B cell (primary cell): ENCODE results near the gene C12orf57. TPM values are rescaled to one million over a fixed set of nuclear protein-coding genes. Genes with fewer than 3 reads are reported as not detected.

ENCODE experiments used
- ATAC-seq: fragments of 200-7000 bp; cut with Tn5 transposase; one replicate; pipeline ENCODE4 v1.10.0; 2021; ENCODE audit warnings: low read depth, mild to moderate bottlenecking, moderate number of reproducible peaks, moderate library complexity
- CTCF ChIA-PET: fragments of 350-600 bp; sonication (Branson Sonifier 250); formaldehyde crosslinking; loops from one replicate; lab custom pipeline; 2021; ENCODE audit warnings: antibody characterized with exemption, inconsistent platforms; lab: Charles Lee
- POLR2A ChIA-PET: fragments of 350-600 bp; sonication (Branson Sonifier 250); formaldehyde crosslinking; loops from one replicate; lab custom pipeline; 2021; ENCODE audit warnings: antibody characterized with exemption; lab: Charles Lee
- DNase-seq: peaks from one replicate; pipeline ENCODE4 v3.0.0; 2013
- H2AFZ ChIP-seq: 2 replicates; pipeline ENCODE4 v1.6.1; 2012; ENCODE audit warnings: mild to moderate bottlenecking, low read depth, low read length; ENCODE audit not compliant: insufficient read depth, poor library complexity, severe bottlenecking
- H3K27ac ChIP-seq, 2 donors: 1 replicate in 1 of 2; 2 replicates in 1 of 2; pipeline ENCODE4 v1.5.1; 2012 to 2013; ENCODE audit warnings: low read length in 2 of 2, mild to moderate bottlenecking in 2 of 2, moderate library complexity in 1 of 2
- H3K27me3 ChIP-seq, 4 experiments: fragments of 200-600 bp in 1 of 4; sonication (generic) in 1 of 4; replicated peaks in 1 of 4; 1 replicate in 2 of 4; 2 replicates in 2 of 4; pipeline versions ENCODE4 v1.6.1 to v1.7.0; 2013 to 2016; ENCODE audit warnings: low read length in 3 of 4, mild to moderate bottlenecking in 2 of 4, mixed read lengths in 1 of 4, moderate library complexity in 1 of 4; ENCODE audit not compliant: insufficient read depth in 4 of 4, control insufficient read depth in 3 of 4; ENCODE audit errors: control extremely low read depth in 1 of 4
- H3K36me3 ChIP-seq, 2 experiments: replicated peaks in 1 of 2; 1 replicate in 1 of 2; 2 replicates in 1 of 2; pipeline versions ENCODE4 v1.6.1 to v1.7.1; 2013; ENCODE audit warnings: low read length in 1 of 2; ENCODE audit not compliant: insufficient read depth in 2 of 2, control insufficient read depth in 1 of 2; ENCODE audit errors: control extremely low read depth in 1 of 2, extremely low read depth in 1 of 2
- H3K4me1 ChIP-seq, 2 donors: fragments of 200-600 bp in 1 of 2; sonication (generic) in 1 of 2; 1 replicate in 1 of 2; 2 replicates in 1 of 2; pipeline versions ENCODE4 v1.5.1 to v1.6.1; 2013 to 2017; ENCODE audit warnings: low read length in 2 of 2; ENCODE audit not compliant: control insufficient read depth in 2 of 2, insufficient read depth in 2 of 2
- H3K4me2 ChIP-seq: replicated peaks from 2 replicates; pipeline ENCODE3; 2012; ENCODE audit warnings: mild to moderate bottlenecking, low read depth, low read length; ENCODE audit not compliant: poor library complexity, severe bottlenecking
- H3K4me3 ChIP-seq, 5 experiments: fragments of 200-600 bp in 1 of 5; sonication (generic) in 1 of 5; 1 replicate in 3 of 5; 2 replicates in 2 of 5; pipeline versions ENCODE4 v1.5.1 to v1.7.0; 2011 to 2016; ENCODE audit warnings: low read length in 4 of 5, mild to moderate bottlenecking in 4 of 5, low read depth in 2 of 5, control low read depth in 1 of 5, moderate library complexity in 1 of 5; ENCODE audit not compliant: insufficient read depth in 1 of 5; ENCODE audit errors: control extremely low read depth in 1 of 5, extremely low read depth in 1 of 5
- H3K79me2 ChIP-seq: fragments of 200-600 bp; sonication (generic); one replicate; pipeline ENCODE4 v1.6.0; 2016; ENCODE audit warnings: low read length; ENCODE audit not compliant: control insufficient read depth, insufficient read depth
- H3K9ac ChIP-seq: fragments of 200-600 bp; sonication (generic); 2 replicates; pipeline ENCODE4 v1.6.1; 2017; ENCODE audit warnings: mild to moderate bottlenecking, low read length, moderate library complexity
- H3K9me3 ChIP-seq, 3 donors: one replicate each; pipeline versions ENCODE4 v1.6.1 to v1.7.1; 2013; ENCODE audit warnings: low read length in 2 of 3; ENCODE audit not compliant: control insufficient read depth in 2 of 3, insufficient read depth in 1 of 3; ENCODE audit errors: control extremely low read depth in 1 of 3
- H4K20me1 ChIP-seq: 2 replicates; pipeline ENCODE4 v1.6.0; 2012; ENCODE audit warnings: mild to moderate bottlenecking, low read length; ENCODE audit not compliant: insufficient read depth, control insufficient read depth, poor library complexity, severe bottlenecking
- H3K27ac Mint-ChIP-seq: one replicate; pipeline ENCODE4 v1.8.0; 2021; ENCODE audit warnings: mixed read lengths
- H3K27me3 Mint-ChIP-seq: one replicate; pipeline ENCODE4 v1.8.0; 2021; ENCODE audit warnings: mixed read lengths
- H3K4me1 Mint-ChIP-seq: one replicate; pipeline ENCODE4 v1.8.0; 2021; ENCODE audit warnings: mixed read lengths
- H3K4me3 Mint-ChIP-seq: one replicate; pipeline ENCODE4 v1.8.0; 2021; ENCODE audit warnings: mixed read lengths
- H3K9me3 Mint-ChIP-seq: one replicate; pipeline ENCODE4 v1.8.0; 2022; ENCODE audit warnings: mixed read lengths; ENCODE audit not compliant: insufficient read depth
- EZH2 ChIP-seq: IDR thresholded peaks from 2 replicates; pipeline ENCODE4 v1.6.1; 2012; ENCODE audit warnings: borderline replicate concordance, low read depth, mild to moderate bottlenecking, moderate library complexity, low read length; ENCODE audit not compliant: insufficient read depth, poor library complexity, severe bottlenecking
- WGBS: methylation state at CpG from one replicate; pipeline ENCODE4 v1.1.5; 2013; ENCODE audit warnings: missing lambda C conversion rate; ENCODE audit not compliant: insufficient coverage; 5-methylcytosine and 5-hydroxymethylcytosine counted together
- intact Hi-C: fragments of 100-400 bp; cut with micrococcal nuclease; formaldehyde crosslinking; loops from one replicate; pipeline ENCODE4 v1.10.0; 2022
- polyA plus RNA-seq: library from polyadenylated mRNA; depleted of rRNA; stranded (reverse); fragments of >200 nt; gene quantifications from 2 replicates; pipeline ENCODE4 v1.2.3, GENCODE V29; 2012
- total RNA-seq, 2 donors: library from RNA; stranded (reverse); fragments of 120-200 nt in 1 of 2; gene quantifications; 1 replicate in 1 of 2; 2 replicates in 1 of 2; pipeline versions ENCODE4 v1.2.3 to v1.2.4, GENCODE V29; 2013 to 2022
- TF ChIP-seq, protein P1 (sequence below): fragments of 200-600 bp; IDR thresholded peaks from one replicate; pipeline ENCODE4 v1.8.0; 2022; ENCODE audit warnings: antibody characterized with exemption, mild to moderate bottlenecking

Gene C12orf57
- total and polyA plus RNA-seq, 2 donors (not counting 1 experiment from before 2014, with no cell fraction given) = 90.9 to 460 TPM

DNA sequence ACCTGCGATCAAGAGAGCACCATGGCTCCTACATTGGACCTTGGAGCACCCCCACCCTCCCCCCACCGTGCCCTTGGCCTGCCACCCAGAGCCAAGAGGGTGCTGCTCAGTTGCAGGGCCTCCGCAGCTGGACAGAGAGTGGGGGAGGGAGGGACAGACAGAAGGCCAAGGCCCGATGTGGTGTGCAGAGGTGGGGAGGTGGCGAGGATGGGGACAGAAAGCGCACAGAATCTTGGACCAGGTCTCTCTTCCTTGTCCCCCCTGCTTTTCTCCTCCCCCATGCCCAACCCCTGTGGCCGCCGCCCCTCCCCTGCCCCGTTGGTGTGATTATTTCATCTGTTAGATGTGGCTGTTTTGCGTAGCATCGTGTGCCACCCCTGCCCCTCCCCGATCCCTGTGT, 2.0 kb upstream of the C12orf57 start:
- intact Hi-C loops = loop anchor here (10.0 kb wide), 1 partner anchor 307 kb away; the partner anchor contains the start of gene LPAR5
- H3K27me3 Mint-ChIP-seq = no peaks in the 10 kb centered on the region

DNA sequence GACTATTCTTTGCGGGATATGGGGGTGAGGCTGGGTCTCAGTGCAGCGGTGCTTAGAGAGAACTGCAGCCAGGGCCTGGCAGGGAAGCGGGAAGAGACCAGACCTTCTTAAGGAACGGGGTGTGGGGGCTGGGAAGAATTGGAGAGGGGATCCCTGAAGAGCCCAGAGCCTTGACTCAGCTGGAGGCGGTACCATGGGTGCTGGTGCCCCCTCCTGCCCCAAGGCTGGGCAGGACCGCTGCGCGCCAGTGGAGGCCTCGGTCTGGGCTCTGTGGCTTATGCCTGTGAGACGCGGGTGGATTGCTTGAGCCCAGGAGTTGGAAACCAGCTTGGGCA, 1.5 kb upstream of the C12orf57 start:
- H3K27me3 Mint-ChIP-seq = no peaks in the 10 kb centered on the region
- peaks cover 38 to 60% of the 10 kb centered on the region in 2 donors for H3K4me1 ChIP-seq
- ChIA-PET POLR2A (interaction anchor here (2.6 to 18.5 kb wide), 2 partner anchors 16 to 28 kb away, joined by 8 to 662 read pairs; partner anchors contain the start of genes ENO2 and PTPN6), CTCF (interaction anchor here (2.5 to 16.6 kb wide), 5 partner anchors 10 to 73 kb away, joined by 16 to 944 read pairs (median 27); partner anchors contain the start of genes PTPN6 and SPSB2)
- H3K36me3 ChIP-seq = peaks cover 0 to 10% of the 10 kb centered on the region in 2 experiments
- no peaks in the 10 kb centered on the region for H3K27me3 ChIP-seq
- DNase-seq (no peak), ATAC-seq (no peak)
- no peaks in the 10 kb centered on the region for H3K9me3 Mint-ChIP-seq
- peak overlapping the region; percentile 97 for H3K27ac Mint-ChIP-seq
- H3K79me2 ChIP-seq = peaks cover 11% of the 10 kb centered on the region
- H4K20me1 ChIP-seq = no peaks in the 10 kb centered on the region
- peak overlapping the region; percentile 29 for H3K4me3 Mint-ChIP-seq
- no peak overlapping the region for H3K9ac ChIP-seq
- intact Hi-C loops = loop anchor here (10.0 kb wide), 1 partner anchor 307 kb away; the partner anchor contains the start of gene LPAR5
- peak overlapping the region in 1 of 2 donors; percentile 93 for H3K27ac ChIP-seq
- H2AFZ ChIP-seq = no peak overlapping the region
- no peak overlapping the region for H3K4me3 ChIP-seq
- no peaks in the 10 kb centered on the region for H3K9me3 ChIP-seq
- TF ChIP-seq, protein P1, sequence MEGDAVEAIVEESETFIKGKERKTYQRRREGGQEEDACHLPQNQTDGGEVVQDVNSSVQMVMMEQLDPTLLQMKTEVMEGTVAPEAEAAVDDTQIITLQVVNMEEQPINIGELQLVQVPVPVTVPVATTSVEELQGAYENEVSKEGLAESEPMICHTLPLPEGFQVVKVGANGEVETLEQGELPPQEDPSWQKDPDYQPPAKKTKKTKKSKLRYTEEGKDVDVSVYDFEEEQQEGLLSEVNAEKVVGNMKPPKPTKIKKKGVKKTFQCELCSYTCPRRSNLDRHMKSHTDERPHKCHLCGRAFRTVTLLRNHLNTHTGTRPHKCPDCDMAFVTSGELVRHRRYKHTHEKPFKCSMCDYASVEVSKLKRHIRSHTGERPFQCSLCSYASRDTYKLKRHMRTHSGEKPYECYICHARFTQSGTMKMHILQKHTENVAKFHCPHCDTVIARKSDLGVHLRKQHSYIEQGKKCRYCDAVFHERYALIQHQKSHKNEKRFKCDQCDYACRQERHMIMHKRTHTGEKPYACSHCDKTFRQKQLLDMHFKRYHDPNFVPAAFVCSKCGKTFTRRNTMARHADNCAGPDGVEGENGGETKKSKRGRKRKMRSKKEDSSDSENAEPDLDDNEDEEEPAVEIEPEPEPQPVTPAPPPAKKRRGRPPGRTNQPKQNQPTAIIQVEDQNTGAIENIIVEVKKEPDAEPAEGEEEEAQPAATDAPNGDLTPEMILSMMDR = no peak
- no peak for TF ChIP-seq EZH2
- WGBS = 96% methylated on average over 11 of the region's 11 CpGs
- peaks cover 58% of the 10 kb centered on the region for H3K4me1 Mint-ChIP-seq
- no peak overlapping the region for H3K4me2 ChIP-seq

More for the DNA sequence above, 2.0 kb upstream of the C12orf57 start:
- Mint-ChIP-seq H3K4me1 (peaks cover 56% of the 10 kb centered on the region), H3K9me3 (no peaks in the 10 kb centered on the region), H3K27ac (no peak overlapping the region), H3K4me3 (no peak overlapping the region)
- peaks cover 0 to 10% of the 10 kb centered on the region in 2 experiments for H3K36me3 ChIP-seq
- no peak for DNase-seq
- no peak overlapping the region for H3K9ac ChIP-seq
- H3K9me3 ChIP-seq = no peaks in the 10 kb centered on the region
- no peak overlapping the region for H3K27ac ChIP-seq
- CTCF ChIA-PET = interaction anchor here (0.8 to 16.6 kb wide), 7 partner anchors 10 to 167 kb away, joined by 4 to 944 read pairs (median 16); partner anchors contain the start of genes PTPN6 and SPSB2
- no peaks in the 10 kb centered on the region for H4K20me1 ChIP-seq
- H3K27me3 ChIP-seq = no peaks in the 10 kb centered on the region
- no peak for ATAC-seq
- POLR2A ChIA-PET = interaction anchor here (18.5 kb wide), 1 partner anchor 16 kb away, joined by 662 read pairs; the partner anchor contains the start of gene PTPN6
- TF ChIP-seq EZH2 = no peak
- TF ChIP-seq, protein P1 = no peak
- no peak overlapping the region for H3K4me2 ChIP-seq
- no CpG with 5 or more reads among the region's 12 CpGs for WGBS
- no peak overlapping the region for H2AFZ ChIP-seq
- H3K79me2 ChIP-seq = peaks cover 13% of the 10 kb centered on the region
- H3K4me1 ChIP-seq = peaks cover 37 to 60% of the 10 kb centered on the region in 2 donors
- no peak overlapping the region for H3K4me3 ChIP-seq
